GM19193 (cell line): ENCODE data around the gene IP6K1.

ENCODE experiments used
- POLR2A ChIP-seq: IDR thresholded peaks from 4 replicates; pipeline ENCODE4 v1.6.1; 2011; ENCODE audit not compliant: insufficient read depth, insufficient read length; ENCODE audit errors: extremely low read depth

Gene IP6K1

DNA sequence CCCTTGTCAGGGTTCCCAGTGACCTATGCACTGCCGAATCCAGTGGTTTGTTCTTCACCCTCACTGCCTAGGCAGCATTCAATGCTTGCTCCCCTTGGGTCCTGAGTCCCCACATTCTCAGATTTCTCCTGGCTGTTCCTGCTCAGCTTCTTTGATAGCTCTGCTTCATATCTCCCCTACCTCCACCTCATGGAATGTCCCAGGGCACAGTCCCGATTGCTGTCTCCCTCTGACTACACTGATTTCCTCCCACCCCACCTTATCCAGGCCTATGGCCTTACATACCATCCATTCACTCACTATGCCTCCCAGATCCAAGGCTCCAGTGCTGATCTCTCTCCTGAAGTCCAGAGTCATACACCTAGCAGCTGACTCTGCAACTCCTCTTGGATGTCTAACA, 14.8 kb upstream of the IP6K1 start:
- TF ChIP-seq POLR2A = no peak

DNA sequence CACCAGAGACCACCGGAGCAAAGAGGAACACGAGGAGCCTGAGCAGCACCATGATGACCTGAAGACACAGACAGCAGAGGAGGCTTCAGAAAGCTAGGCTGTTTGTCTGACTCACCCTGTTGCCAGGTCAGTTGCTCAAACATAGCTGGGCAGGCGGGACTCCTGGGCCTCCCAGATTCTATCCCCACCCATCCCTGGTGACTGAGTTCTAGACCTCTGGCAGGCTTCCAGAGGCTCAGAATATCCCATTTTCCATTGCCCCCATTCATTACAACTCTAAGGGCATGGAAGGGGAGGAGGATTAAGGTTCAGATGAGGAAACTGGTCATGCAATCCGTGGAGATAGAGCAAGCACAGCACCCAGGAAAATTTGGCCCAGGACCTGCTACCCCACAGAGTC, 13.4 kb upstream of the IP6K1 start, which contains the start of gene CDHR4:
Gene CDHR4, minus strand, starts transcription at position 113 of the 400 bp plus-strand sequence. Its CDS starts 61 bp downstream, at position 52.
- no peak for TF ChIP-seq POLR2A

DNA sequence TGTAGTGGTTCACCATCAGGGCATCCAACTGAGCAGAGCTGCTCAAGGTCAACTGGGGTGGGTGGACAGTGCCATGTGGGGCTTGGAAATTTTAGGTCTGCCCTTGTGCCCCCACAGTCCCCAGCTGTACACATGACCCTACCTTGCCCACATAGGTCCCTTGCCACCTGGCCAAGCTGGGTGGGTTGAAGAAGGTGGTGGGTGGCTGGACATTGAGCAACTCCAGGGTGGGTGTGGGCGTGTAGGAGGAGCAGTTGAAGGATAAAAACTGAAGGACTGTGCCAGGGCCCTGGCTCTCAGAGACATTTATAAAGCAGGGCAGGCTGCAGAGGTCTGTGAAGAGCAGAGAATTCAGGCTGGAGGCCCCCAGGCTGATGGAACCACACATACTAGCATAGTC, 12.8 kb upstream of the IP6K1 start:
- no peak for TF ChIP-seq POLR2A

DNA sequence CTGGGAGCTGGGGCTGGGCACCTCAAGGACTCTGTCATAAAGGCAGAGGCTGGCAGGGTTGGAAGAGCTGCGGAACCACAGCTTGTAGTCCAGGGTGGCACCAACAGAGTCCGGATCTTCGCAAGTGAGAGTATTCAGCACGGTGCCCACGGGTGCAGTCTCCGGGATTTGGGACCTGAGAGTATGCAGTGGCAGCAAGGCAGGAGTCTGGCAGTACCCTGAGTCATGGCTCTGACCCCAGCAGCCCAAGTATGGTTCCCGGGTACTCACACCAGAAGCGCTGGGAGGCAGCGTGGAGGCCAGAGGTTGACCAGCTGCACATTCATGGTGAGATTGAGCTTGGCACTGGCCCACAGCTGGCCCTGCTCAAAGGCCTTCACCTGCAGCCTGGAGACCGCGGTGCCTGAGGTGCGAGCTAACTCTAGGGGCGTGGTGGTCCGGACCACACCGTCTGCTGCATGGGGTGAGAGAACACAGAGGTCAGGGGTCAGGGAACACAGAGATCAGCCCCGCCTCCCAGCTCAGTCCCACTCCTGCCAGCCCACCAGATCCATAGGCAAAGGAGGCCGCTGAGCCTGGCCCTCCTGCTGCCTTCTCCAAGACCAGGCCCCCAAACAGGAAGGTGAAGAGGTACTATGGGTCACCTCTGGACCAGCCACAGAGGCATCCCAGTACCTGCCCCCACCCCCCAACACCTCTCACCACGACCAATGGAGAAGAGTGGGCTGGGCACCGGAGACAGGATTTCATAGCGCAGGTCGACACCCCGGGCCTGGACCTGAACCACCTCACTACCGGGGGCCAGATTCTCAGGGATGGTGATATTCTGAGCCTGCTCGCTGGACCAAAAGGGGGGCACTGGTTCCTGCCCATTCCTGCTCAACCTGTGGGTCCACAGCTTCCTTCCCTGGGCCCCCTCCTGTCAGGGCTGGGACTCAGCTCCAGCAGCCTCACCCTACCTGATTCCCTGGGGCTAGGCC, 8.9 kb upstream of the IP6K1 start:
- no peak for TF ChIP-seq POLR2A

DNA sequence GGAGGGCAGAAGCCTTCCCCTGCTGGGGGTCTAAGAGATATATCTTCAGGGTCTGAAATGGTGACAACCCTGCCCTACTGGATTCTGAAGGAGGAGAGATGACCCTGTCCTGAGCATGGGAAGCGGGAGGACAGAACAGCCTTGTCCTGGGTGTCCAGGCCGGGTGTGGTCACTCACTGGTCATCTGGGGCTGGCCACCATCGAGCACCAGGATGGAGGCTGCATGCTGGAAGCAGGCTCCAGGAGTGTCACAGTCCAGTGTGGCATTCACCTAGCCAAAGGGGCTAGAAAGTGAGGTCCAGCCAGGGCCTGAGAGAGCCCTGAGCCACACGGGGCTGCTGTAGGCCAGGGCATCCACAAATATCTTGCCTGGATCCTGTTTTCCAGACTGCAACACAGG, 8.1 kb upstream of the IP6K1 start:
- TF ChIP-seq POLR2A = no peak

DNA sequence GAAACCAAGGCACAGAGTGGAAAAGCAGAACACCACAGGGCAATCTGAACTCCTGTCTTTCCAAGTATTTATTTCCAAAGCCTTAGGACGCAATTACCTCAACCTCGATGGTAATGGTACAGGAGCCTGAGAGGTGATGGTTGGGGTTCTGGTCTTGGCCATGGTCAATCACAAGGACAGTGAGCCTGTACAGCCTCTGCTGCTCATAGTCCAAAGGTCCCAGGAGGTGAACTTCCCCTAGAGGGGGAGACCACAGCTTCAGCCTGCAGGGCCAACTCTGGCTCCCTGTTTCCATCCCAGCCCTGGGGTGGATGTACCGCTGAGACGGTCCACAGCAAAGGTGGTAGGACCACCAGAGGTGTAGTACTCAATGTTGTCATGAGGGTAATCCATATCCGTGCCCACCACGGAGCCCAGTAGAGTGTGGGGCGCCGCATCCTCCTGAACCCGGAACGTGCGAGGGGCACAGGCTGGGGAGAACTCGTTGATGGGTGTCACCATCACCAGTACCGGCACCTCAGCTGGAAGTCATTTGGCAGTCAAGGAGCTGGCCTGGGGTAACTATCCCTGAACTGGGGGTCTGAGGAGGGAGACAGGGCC, 7.2 kb upstream of the IP6K1 start:
- TF ChIP-seq POLR2A = no peak

DNA sequence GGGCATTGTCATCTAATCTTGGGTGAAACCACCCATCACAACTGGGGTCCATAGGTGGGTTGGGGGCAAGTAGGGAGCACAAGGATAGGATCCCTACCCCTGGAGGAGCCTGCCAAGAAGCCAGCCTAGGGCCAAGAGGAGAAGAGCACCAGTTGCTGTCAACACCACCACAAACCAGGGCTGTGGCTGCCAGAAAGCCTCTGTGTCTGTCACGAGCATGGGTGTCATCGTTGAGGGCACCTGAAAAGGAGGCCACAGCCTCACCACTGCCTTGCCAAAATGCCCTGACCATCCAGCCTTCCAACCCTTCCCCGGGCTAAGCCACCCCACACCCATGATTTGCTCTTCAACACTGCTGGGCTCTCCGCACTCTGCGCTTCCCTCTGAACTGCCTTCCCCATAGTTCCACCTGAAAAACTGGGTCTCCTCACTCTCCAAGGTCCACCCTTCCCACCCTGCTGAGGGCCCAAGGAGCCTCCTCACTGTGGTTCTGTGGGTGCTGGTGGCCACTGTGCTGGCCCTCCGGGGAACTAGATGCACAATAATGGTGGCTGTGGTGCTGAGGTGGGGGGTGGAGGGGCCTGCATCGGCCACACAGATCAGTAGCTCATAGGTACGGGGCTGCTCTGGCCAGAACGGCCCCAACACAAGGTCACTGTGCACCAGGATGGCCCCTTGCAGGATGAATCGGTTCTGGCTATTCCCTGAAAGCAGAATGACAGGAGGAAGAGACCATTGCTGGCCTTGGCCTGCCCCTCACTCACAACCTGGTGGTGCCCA, 6.2 kb upstream of the IP6K1 start:
- TF ChIP-seq POLR2A = no peak

DNA sequence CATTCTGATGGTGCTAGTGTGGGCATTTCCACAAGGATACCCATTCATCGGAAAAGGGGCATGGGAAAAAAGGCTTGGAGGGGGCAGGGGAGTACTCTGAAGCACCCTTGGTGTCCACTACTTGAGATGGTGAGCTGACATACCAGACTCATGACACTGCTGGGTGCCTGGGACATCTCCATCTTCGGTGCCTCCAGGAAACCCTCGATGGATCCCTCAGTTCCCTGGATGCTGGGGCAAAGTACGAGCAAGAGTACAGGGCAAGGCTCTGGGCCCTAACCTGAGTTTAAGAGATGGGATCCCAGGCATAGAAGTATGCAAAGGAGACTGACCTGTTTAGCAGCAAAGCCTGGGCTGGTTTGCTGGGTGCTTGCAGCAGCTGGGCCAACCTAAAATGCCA, 5.2 kb upstream of the IP6K1 start:
- TF ChIP-seq POLR2A = no peak

DNA sequence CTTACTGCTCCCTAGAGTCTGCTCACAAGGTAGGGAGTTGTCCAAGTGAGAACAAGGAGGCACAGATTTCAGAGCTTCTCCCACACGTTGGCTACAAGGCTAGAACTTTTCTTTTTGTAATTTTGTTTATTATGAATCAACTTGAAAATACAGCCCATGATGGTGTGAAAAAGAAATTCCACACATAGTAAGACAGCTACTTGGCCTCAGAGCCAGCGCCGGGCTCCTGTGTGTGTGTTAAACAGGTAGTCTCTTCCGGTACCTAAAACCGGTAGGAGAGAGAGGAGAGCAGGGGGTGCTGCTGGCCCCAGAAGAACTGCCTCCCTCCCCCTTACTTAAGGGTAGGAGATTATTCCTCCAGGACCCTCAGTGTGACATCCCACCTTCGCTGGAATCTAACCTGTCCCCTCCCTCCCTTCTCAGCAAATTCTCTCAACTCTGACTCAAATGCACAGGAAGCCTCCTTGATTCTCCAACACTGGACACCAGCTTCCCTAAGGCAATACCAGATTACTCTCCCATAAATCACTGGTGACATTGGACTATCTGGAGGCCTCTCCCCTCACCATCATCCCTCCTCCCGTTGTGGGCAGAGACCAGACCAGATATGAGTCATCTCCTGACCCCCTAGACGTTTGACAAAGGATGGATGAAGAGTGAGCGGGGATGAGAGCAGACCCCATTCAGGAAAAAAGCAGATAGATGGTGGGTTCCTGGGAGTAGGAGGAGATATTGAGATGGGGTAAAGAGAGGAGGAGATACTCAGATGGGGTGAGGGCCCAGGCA, 4.5 kb upstream of the IP6K1 start:
- no peak for TF ChIP-seq POLR2A

DNA sequence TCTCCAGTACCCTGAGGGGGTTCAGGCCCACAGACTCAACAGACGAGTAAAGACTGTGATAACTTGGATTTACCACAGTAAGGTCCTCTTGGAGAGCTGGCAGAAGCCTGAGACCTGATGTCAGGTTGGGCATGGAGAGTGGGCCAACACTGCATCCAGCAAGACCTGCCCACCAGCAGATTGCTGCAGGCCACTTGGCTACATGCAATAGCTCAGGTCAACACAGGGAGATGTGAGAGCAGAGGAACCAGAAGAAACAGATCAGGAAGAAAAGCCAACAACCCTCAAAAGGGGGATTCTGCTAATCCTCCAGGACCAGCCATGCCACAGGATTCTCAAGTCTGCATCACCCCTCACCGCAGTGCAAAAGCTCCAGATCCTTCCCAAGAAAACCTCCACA, 1.7 kb upstream of the IP6K1 start:
- TF ChIP-seq POLR2A = no peak

DNA sequence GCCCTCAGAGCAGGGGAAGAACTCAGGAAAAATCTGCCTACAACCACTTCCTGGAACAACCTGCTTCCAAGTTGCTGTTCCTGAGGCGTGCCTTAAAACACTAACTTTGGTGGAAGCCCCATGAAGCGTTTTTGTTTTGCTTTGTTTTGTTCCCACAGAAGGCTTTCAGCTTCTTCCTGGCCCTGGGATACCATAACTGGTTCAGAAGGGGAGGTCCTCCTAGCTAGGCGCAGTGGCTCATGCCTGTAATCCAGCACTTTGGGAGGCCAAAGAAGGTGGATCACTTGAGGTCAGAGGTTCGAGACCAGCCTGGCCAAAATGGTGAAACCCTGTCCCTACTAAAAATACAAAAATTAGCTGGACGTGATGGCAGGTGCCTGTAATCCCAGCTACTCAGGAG, 1.2 kb upstream of the IP6K1 start:
- no peak for TF ChIP-seq POLR2A

DNA sequence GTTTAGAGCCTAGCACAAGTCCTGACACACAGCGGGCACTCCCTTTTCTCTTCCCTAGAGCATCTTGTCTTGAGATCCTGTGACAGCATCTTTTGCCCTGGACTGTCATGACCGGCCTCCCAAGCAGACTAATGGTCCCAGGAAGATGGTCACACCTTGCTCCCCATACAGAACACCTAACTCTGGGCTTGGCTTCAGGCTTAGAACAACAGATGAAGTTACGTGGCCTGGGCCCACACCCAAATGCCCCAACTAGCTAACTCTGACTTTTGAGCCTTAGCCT, 781 bp upstream of the IP6K1 start:
- TF ChIP-seq POLR2A = no peak

DNA sequence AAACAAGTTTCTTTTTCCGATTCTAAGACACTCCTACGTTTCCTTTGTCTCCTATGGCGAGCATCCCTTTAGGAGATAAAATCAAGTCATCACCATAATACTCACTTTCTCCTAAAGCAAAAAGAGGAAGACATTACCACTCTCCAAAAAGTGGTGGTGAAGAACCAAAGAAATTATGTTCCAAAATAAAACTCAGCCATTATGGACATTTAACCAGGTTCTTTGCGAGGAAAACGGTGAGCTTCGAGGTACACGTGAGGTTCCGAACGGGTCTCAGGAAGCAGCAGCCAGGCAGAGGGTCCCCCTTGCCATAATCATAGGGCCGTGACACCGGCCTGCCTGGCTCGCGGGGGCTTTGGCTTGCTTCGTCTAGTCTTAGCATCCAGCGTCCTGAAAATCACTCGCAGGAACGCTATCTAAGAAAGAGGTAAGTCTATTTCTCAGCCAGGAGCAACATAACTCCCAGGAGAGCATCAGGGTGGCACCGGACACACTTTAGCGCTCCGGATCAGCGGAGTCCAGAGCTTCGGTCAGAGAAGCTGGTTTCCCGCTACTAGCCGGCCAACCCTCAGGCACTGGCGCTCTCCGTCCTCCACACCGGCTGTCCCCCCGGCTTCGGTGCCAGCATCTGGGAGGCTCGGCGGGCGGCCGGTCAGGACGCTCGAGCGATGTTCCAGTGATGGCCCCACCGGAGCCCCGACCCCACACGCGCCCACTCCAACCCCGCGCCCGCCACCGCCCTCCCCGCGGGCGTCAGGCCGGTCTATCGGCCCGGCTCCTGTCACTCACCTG, 581 bp downstream of the IP6K1 start:
- TF ChIP-seq POLR2A = no peak

DNA sequence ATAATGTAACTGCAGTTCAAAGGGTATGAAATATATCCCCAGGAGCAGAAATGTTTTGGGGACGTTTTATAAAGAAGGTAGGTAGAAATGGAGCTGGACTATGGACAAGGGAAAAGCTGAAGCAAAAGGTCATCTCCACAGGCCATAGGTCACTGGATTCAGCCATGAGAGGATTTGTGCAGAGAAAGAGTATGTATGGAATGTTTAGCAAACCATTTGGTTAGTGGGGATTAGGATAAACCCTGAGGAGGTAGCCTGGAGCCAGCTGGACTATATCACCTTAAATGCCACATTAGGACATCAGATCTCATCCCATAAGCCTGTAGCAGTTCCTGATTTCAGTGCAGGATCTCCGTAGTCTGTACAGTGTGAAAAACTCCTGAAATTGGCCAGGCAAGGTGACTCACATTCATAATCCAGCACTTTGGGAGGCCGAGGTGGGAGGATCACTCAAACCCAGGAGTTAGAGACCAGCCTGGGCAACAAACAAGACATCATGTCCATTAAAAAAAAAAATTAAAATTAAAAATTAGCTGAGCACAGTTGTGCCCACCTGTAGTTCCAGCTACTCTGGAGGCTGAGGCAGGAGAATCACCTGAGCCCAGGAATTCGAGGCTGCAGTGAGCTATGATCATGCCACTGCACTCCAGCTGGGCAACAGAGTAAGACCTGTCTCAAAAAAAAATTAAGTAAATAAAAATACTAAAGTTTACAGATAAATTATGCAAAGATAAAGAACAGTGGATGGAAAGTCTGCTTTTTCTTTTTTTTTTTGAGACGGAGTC, 4.7 kb downstream of the IP6K1 start:
- TF ChIP-seq POLR2A = no peak
